CD8-positive, alpha-beta memory T cell (primary cell): ENCODE data around the gene AGPAT3. TPM values are rescaled to one million over a fixed set of nuclear protein-coding genes. Genes with fewer than 3 reads are reported as not detected.

Source experiments
- CTCF ChIA-PET: fragments of 350-600 bp; sonication (Branson Sonifier 250); formaldehyde crosslinking; loops from one replicate; lab custom pipeline; 2021; ENCODE audit warnings: antibody characterized with exemption; lab: Charles Lee
- POLR2A ChIA-PET: fragments of 350-600 bp; sonication (Branson Sonifier 250); formaldehyde crosslinking; loops from one replicate; lab custom pipeline; 2021; ENCODE audit warnings: antibody characterized with exemption; lab: Charles Lee
- DNase-seq, 5 donors: peaks; one replicate each; pipeline versions ENCODE4 v3.0.0 to v3.0.0-alpha.2; 2020 to 2022; ENCODE audit warnings: mixed read lengths in 1 of 5
- H3K27ac ChIP-seq: one replicate; pipeline ENCODE4 v1.7.0; 2013; ENCODE audit warnings: low read depth, mild to moderate bottlenecking, low read length, moderate library complexity
- H3K27me3 ChIP-seq: 2 replicates; pipeline ENCODE4 v1.7.0; 2013; ENCODE audit warnings: low read length, mild to moderate bottlenecking; ENCODE audit not compliant: insufficient read depth, poor library complexity, severe bottlenecking
- H3K36me3 ChIP-seq: 2 replicates; pipeline ENCODE4 v1.7.0; 2013; ENCODE audit warnings: mild to moderate bottlenecking, low read length, moderate library complexity; ENCODE audit not compliant: insufficient read depth
- H3K4me1 ChIP-seq: 2 replicates; pipeline ENCODE4 v1.7.0; 2013; ENCODE audit warnings: mild to moderate bottlenecking, low read length, moderate library complexity; ENCODE audit not compliant: insufficient read depth
- H3K4me3 ChIP-seq: 2 replicates; pipeline ENCODE4 v1.7.0; 2013; ENCODE audit warnings: mild to moderate bottlenecking, low read length
- H3K9me3 ChIP-seq: 2 replicates; pipeline ENCODE4 v1.7.0; 2013; ENCODE audit warnings: mild to moderate bottlenecking, low read length
- H3K27ac Mint-ChIP-seq, 8 donors: one replicate each; pipeline ENCODE4 v1.8.0; 2020 to 2021; ENCODE audit warnings: mixed read lengths in 8 of 8, mild to moderate bottlenecking in 6 of 8, inconsistent platforms in 3 of 8, moderate library complexity in 3 of 8
- H3K27me3 Mint-ChIP-seq, 2 donors: one replicate each; pipeline ENCODE4 v1.8.0; 2020 to 2021; ENCODE audit warnings: mixed read lengths in 2 of 2, mild to moderate bottlenecking in 1 of 2, moderate library complexity in 1 of 2
- H3K36me3 Mint-ChIP-seq, 3 donors: one replicate each; pipeline ENCODE4 v1.8.0; 2020 to 2021; ENCODE audit warnings: mixed read lengths in 3 of 3, inconsistent platforms in 1 of 3, mild to moderate bottlenecking in 1 of 3
- H3K4me1 Mint-ChIP-seq, 3 donors: one replicate each; pipeline ENCODE4 v1.8.0; 2020 to 2021; ENCODE audit warnings: mixed read lengths in 3 of 3, inconsistent platforms in 1 of 3, mild to moderate bottlenecking in 1 of 3
- H3K4me3 Mint-ChIP-seq, 7 donors: one replicate each; pipeline ENCODE4 v1.8.0; 2020 to 2021; ENCODE audit warnings: mixed read lengths in 7 of 7, mild to moderate bottlenecking in 6 of 7, moderate library complexity in 4 of 7, inconsistent platforms in 2 of 7
- H3K9me3 Mint-ChIP-seq, 5 donors: one replicate each; pipeline ENCODE4 v1.8.0; 2020 to 2022; ENCODE audit warnings: mixed read lengths in 5 of 5, mild to moderate bottlenecking in 3 of 5, moderate library complexity in 2 of 5, inconsistent platforms in 1 of 5
- polyA plus RNA-seq: library from polyadenylated mRNA; unstranded; fragments of 300-500 nt; fragmentation: Illumina TruSeq; gene quantifications from one replicate; pipeline ENCODE4 v1.2.3, GENCODE V29; 2021
- total RNA-seq, 2 experiments: library from RNA; stranded (reverse); gene quantifications; one replicate each; pipeline ENCODE4 v1.2.3, GENCODE V29; 2021

Gene AGPAT3
- total and polyA plus RNA-seq, 3 experiments from 2014 or later, result 15.9 to 69.3 (median 66.5) TPM

- H3K4me1 Mint-ChIP-seq, result peaks cover 37 to 59% (median 56%) of the 10 kb centered on the region in 3 donors
- H3K4me3 Mint-ChIP-seq, result no peak overlapping the region
- H3K4me3 ChIP-seq, result no peak overlapping the region
- H3K27ac ChIP-seq, result no peak overlapping the region
- H3K36me3 Mint-ChIP-seq, result peaks cover 13 to 27% (median 15%) of the 10 kb centered on the region in 3 donors
- H3K36me3 ChIP-seq, result no peaks in the 10 kb centered on the region
- no peak for DNase-seq
- CTCF ChIA-PET, result no interaction called here
- H3K27me3 ChIP-seq, result no peaks in the 10 kb centered on the region
- POLR2A ChIA-PET, result no interaction called here
- peak overlapping the region in 5 of 8 donors; percentile 7 to 54 (median 25) for H3K27ac Mint-ChIP-seq
- H3K9me3 ChIP-seq, result no peaks in the 10 kb centered on the region
- peaks cover 0 to 3% of the 10 kb centered on the region in 2 donors for H3K27me3 Mint-ChIP-seq
- H3K4me1 ChIP-seq, result peaks cover 25% of the 10 kb centered on the region
- peaks cover 0 to 10% (median 3%) of the 10 kb centered on the region in 5 donors for H3K9me3 Mint-ChIP-seq
Measured at GRCh38 chr21:43913928-43914327, 48.9 kb downstream of the AGPAT3 start.

DNA sequence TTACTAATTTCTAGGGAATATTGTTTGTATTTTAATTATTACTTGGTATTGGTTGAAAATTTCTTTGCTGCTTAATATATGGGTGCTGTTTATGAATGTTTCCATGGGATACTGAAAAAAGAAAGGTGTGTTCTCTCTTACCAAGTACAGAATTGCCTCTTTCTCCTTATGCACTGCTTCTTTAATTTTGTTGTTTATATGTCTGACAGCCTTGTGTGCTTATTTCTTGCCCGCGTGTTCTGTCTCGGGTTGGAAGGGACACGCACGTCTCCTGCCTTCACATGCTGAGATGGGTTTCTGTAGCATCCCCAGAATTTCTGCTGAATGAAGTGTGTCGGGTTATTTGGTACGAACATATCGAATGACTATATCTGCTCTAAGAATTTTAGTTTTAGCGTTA is 51.1 kb downstream of the AGPAT3 start:
- Histone ChIP-seq H3K4me1 (peaks cover 36% of the 10 kb centered on the region), H3K27me3 (no peaks in the 10 kb centered on the region), H3K27ac (peak overlapping the region; percentile 70), H3K9me3 (no peaks in the 10 kb centered on the region), H3K36me3 (no peaks in the 10 kb centered on the region), H3K4me3 (peak overlapping the region; percentile 40)
- H3K27me3 Mint-ChIP-seq, result peaks cover 0 to 5% of the 10 kb centered on the region in 2 donors
- DNase-seq, result no peak
- H3K9me3 Mint-ChIP-seq, result peaks cover 0 to 10% (median 3%) of the 10 kb centered on the region in 5 donors
- peak overlapping the region in 6 of 8 donors; percentile 55 to 98 (median 91) for H3K27ac Mint-ChIP-seq
- peaks cover 11 to 20% (median 13%) of the 10 kb centered on the region in 3 donors for H3K36me3 Mint-ChIP-seq
- CTCF ChIA-PET, result interaction anchor here (1.2 to 1.3 kb wide), 2 partner anchors 23 to 32 kb away, joined by 5 to 6 read pairs; no protein-coding TSS in a partner anchor
- H3K4me1 Mint-ChIP-seq, result peaks cover 43 to 72% (median 67%) of the 10 kb centered on the region in 3 donors
- POLR2A ChIA-PET, result no interaction called here
- peak overlapping the region in 6 of 7 donors; percentile 82 to 90 (median 86) for H3K4me3 Mint-ChIP-seq

- Histone ChIP-seq H3K27ac (peak overlapping the region; percentile 70), H3K9me3 (no peaks in the 10 kb centered on the region), H3K4me1 (peaks cover 44% of the 10 kb centered on the region), H3K4me3 (peak overlapping the region; percentile 40), H3K36me3 (no peaks in the 10 kb centered on the region), H3K27me3 (no peaks in the 10 kb centered on the region)
- ChIA-PET POLR2A (no interaction called here), CTCF (interaction anchor here (1.4 kb wide), 1 partner anchor 50 kb away, joined by 4 read pairs; no protein-coding TSS in a partner anchor)
- DNase-seq, result peak; percentile 49 to 84 (median 73)
- Mint-ChIP-seq H3K27me3 (peaks cover 0 to 5% of the 10 kb centered on the region in 2 donors), H3K27ac (peak overlapping the region; percentile 55 to 98 (median 92)), H3K4me3 (peak overlapping the region; percentile 82 to 90 (median 87)), H3K36me3 (peaks cover 9 to 14% (median 11%) of the 10 kb centered on the region in 3 donors), H3K9me3 (peaks cover 0 to 10% (median 3%) of the 10 kb centered on the region in 5 donors), H3K4me1 (peaks cover 48 to 75% (median 70%) of the 10 kb centered on the region in 3 donors)
Measured at GRCh38 chr21:43916691-43917514, 51.9 kb downstream of the AGPAT3 start.

GRCh38 chr21:43917515-43918384 is 52.7 kb downstream of the AGPAT3 start:
- peaks cover 0 to 3% (median under 1%) of the 10 kb centered on the region in 5 donors for H3K9me3 Mint-ChIP-seq
- Histone ChIP-seq H3K4me3 (peak overlapping the region; percentile 40), H3K9me3 (no peaks in the 10 kb centered on the region), H3K36me3 (no peaks in the 10 kb centered on the region), H3K27ac (peak overlapping the region; percentile 70), H3K27me3 (no peaks in the 10 kb centered on the region), H3K4me1 (peaks cover 53% of the 10 kb centered on the region)
- POLR2A ChIA-PET, result no interaction called here
- peaks cover 0 to 5% of the 10 kb centered on the region in 2 donors for H3K27me3 Mint-ChIP-seq
- CTCF ChIA-PET, result interaction anchor here (0.8 to 1.4 kb wide), 4 partner anchors 16 to 109 kb away, joined by 4 read pairs; no protein-coding TSS in a partner anchor
- H3K27ac Mint-ChIP-seq, result peak overlapping the region; percentile 55 to 98 (median 92)
- H3K4me1 Mint-ChIP-seq, result peaks cover 48 to 77% (median 74%) of the 10 kb centered on the region in 3 donors
- peaks cover 2 to 8% (median 5%) of the 10 kb centered on the region in 3 donors for H3K36me3 Mint-ChIP-seq
- DNase-seq, result peak in 2 of 5 donors; percentile 17 to 59
- peak overlapping the region; percentile 82 to 90 (median 87) for H3K4me3 Mint-ChIP-seq

DNA sequence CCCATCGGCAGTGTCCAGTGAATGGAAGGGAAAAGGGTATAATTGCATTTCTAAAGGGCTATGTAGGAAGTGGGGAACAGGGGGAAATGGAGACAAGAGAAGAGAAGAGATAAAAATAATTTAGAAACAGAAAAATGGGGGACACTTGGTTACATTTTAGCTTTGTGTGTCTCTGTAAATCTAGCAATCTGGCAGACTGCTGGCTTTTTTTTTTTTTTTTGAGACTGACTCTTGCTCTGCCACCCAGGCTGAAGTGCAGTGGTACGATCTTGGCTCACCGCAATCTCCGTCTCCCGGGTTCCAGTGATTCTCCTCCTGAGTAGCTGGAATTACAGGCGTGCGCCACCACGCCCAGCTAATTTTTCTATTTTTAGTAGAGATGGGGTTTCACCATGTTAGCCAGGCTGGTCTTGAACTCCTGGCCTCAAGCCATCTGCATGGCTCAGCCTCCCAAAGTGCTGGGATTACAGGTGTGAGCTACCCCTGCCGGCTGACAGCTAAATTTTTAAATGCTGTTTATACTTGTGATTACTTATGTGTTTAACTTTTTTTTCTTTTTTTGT is 53.4 kb downstream of the AGPAT3 start:
- Mint-ChIP-seq H3K4me1 (peaks cover 48 to 83% (median 77%) of the 10 kb centered on the region in 3 donors), H3K4me3 (peak overlapping the region in 6 of 7 donors; percentile 9 to 88 (median 68)), H3K9me3 (peaks cover 0 to 3% (median 0%) of the 10 kb centered on the region in 5 donors), H3K27me3 (peaks cover 0 to 5% of the 10 kb centered on the region in 2 donors), H3K27ac (peak overlapping the region in 7 of 8 donors; percentile 34 to 92 (median 63)), H3K36me3 (peaks cover 0 to 5% (median 5%) of the 10 kb centered on the region in 3 donors)
- Histone ChIP-seq H3K27me3 (no peaks in the 10 kb centered on the region), H3K9me3 (no peaks in the 10 kb centered on the region), H3K27ac (no peak overlapping the region), H3K36me3 (no peaks in the 10 kb centered on the region), H3K4me1 (peaks cover 54% of the 10 kb centered on the region), H3K4me3 (no peak overlapping the region)
- CTCF ChIA-PET, result interaction anchor here (0.8 to 1.4 kb wide), 4 partner anchors 17 to 110 kb away, joined by 4 read pairs; no protein-coding TSS in a partner anchor
- DNase-seq, result no peak
- POLR2A ChIA-PET, result interaction anchor here (0.7 kb wide), 1 partner anchor 130 kb away, joined by 3 read pairs; no protein-coding TSS in a partner anchor

- peak overlapping the region in 2 of 8 donors; percentile 58 to 81 for H3K27ac Mint-ChIP-seq
- peaks cover 0 to 5% of the 10 kb centered on the region in 2 donors for H3K27me3 Mint-ChIP-seq
- no peak for DNase-seq
- peaks cover 0 to 3% (median 0%) of the 10 kb centered on the region in 5 donors for H3K9me3 Mint-ChIP-seq
- Histone ChIP-seq H3K36me3 (no peaks in the 10 kb centered on the region), H3K27ac (no peak overlapping the region), H3K9me3 (no peaks in the 10 kb centered on the region), H3K27me3 (no peaks in the 10 kb centered on the region), H3K4me1 (peaks cover 54% of the 10 kb centered on the region), H3K4me3 (no peak overlapping the region)
- POLR2A ChIA-PET, result no interaction called here
- CTCF ChIA-PET, result no interaction called here
- H3K4me1 Mint-ChIP-seq, result peaks cover 46 to 76% (median 74%) of the 10 kb centered on the region in 3 donors
- peak overlapping the region in 3 of 7 donors; percentile 16 to 46 (median 24) for H3K4me3 Mint-ChIP-seq
- H3K36me3 Mint-ChIP-seq, result peaks cover 0 to 7% (median 3%) of the 10 kb centered on the region in 3 donors
Measured at GRCh38 chr21:43919283-43919682, 54.3 kb downstream of the AGPAT3 start.
